HG02763 (cell line): ENCODE data around the gene APMAP.

Experiments
- ATAC-seq: cut with Tn5 transposase; IDR thresholded peaks from one replicate; pipeline ENCODE4 v1.9.1; 2021; ENCODE audit warnings: mild to moderate bottlenecking, moderate library complexity; ENCODE audit not compliant: unreplicated experiment

The APMAP gene

DNA sequence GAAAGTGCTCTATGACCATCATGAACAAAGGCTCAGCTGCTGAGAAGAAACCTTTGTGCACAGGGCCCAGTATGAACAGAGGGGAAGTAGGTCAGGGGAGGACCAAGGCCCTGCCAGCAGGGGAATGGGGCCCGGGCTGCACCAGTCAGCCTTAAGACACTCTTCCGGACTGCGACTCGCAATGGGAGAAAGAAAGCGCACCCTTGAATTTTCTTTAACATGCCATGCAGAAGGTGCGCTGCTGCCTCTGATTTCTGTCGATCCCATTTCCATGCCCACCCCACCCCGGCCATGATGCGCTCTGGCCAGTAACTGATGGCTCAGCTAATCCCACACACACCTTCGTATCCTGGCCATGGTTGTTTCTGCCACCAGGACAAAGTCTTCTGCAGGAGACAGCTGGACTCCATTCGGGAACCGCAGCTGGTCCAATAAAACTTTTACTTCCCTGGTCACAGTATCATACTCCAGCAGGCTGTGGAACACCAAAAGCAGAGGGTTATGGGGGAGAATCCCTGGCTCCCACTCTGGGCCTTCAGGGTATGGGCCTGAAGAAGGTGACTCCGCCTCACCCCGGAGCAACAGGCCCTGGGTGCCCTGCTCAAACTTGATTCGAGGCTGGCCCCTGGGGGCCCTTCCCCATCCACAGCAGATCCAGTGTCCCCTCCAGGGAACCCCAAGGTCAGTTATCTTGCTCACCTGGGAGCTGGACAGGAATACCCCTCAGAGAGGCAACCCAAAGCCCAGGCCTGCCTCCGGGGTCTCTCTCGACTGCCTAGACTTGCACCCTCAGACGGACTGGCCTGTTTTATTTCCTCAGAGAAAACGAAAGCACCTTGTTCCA is 23.1 kb downstream of the APMAP start:
- no peak for ATAC-seq

DNA sequence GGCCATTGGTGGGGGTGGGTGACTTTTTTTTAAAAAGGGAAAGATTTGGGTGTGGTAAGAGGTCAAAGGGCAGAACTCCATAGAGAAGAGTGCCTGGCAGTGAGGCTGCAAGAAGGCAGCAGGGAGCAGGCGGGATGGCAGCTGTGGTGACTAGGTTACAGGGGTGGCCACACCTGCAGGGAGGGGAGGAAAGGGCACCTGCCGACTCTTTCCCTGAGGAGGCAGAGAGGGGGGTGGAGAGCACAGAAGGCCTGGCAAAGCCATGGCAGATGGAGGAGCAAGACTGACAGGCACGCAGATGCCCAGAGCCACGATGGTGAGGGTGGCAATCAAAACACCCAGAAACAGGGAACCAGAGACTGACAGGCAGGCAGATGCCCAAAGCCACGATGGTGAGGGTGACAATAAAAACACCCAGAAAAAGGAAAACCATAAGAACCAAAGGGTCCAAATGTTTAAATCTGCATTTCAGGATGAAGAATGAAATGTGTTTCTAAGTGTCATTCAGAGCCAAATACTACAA is 24.2 kb downstream of the APMAP start:
- ATAC-seq: no peak

DNA sequence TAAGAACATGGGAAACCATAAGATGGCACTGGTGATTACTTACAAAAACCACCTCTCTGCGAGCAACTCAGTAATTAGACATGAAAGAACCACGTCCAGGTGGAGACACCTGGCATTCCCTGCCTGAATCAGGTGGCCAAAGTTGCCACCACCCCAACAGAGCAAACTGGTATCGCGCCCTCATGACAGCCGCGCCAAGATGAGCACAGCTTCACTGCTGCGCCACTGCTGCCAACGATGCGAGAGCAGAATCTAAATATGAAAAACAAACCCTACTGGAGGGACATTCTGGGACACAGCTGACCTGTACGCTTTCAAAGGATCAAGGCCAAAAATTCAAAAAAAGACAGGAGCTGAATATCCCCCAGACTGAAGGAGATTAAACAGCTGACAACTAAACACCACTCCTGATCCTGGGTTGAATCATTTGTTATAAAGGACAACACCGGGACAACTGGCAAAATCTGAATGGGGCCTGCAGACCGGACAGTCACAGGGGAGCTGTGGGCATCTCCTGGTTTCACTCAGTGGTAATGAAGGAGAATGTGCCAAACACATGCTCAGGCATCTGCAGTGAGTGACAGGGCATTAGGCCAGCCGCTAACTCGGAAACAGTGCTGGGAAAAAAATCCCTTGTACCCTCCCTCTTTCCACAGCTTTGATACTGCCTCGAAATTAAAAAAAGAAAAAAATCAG is 26.1 kb downstream of the APMAP start:
- no peak for ATAC-seq

DNA sequence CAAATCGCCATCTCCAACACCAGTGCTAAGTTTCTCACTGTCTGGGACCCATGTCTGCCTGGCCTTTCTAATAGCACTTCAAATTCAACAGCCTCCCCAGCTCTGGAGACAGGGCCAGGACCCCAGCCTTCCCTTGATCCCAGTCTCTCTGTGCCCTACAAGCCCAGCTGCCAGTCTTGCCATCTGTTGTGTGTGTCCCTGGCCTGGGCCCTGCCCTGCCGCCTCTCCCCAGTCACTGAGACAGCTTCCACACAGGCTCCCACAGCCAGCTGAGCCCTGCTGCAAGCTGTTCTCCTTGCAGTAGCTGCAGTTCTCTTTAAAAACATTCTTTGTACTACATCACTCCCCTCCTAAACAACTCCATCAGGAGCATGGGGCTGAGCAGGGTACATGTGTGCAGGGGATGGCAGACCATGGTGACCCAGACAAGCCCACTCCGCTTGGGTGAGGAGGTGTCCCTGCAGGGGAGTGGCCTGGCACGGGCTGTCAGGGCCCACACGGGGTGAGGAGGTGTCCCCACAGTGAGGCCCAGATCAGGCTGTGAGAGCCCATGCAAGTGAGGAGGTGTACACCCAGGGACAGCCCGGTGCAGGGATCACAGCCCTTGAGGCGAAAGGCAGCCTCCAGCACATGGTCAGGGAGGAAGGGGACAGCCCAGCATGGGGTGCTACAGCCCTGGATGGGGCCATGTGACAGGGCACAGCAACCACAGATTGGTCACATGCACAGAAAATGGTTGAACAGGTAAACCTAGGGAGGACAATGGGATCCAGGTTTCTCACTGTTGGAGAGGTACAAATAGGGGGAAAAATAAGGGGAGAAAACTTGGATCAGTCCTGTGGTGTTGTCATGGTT is 27.3 kb downstream of the APMAP start:
- ATAC-seq: no peak

DNA sequence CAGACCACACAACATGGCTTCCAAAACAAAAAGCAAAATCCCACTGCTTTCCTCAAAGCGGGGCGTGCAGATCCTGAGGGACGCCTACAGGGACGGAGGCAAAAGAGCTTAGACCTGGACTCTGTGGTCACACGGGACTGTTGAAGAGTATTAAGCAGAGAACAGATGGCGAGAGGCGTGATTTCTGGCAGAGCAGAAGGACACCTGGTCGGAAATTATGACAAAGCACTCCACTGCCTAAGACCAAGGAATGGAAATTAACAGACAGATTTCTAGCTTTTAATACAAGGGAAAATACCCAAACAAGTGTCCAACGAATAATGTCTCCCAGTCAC is 28.1 kb downstream of the APMAP start:
- ATAC-seq: no peak

DNA sequence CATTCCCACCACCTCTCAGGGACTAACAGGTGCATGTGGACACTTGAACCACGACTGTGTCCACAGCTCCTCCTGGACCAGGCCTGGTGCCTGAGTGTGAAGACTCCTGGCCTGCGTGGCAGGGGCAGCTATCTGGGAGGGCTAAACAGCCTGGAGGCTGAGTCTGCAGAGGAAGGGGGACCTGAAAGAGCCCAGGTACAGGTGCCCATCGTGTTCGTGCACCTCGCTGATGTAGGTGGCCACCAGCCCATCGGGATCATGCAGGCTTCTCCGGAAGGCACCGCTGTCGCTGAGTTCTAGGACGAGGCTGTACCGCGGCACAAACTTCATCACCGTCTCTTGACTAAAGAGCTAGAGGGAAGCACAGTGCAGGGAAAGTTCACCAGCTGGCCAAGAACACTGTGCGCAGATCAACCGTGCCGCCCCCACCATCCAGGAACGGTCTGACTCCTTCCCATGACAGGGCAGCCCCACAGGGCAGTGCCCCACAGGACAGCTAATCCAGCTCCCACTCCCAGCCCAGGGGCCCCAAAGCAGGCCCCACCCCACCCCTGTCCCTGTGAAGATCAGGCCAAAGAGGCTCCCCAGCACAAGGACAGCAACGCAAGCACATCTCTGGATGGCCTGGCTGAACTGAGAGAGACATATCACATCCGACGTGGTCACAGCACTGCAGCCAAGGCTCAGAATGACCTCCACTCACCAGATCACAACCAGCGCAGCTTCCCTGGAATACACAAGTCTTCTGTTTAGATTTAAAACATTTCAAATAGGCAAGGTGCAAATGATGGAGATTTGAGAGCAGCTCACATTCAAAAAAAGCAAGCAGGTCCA is 28.7 kb downstream of the APMAP start:
- ATAC-seq: no peak

DNA sequence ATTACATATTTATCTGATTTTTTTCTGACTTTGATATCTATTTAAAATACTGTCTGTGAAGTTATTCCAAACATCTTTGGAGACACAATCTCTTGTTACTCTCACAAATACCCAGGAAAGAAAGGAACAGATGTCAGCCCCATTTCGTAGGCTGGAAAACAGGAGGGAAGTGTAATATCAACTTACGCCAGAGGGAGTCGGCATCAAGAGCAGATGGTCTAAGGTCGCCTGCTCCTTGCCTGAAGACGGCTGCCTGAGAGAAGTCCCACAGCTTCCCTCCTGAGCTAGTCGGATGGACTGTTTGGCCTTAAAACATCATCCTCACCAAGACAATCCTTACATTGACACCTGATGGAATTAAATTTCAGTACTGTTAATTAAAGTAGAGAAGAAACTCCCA is 30.0 kb downstream of the APMAP start:
- no peak for ATAC-seq

DNA sequence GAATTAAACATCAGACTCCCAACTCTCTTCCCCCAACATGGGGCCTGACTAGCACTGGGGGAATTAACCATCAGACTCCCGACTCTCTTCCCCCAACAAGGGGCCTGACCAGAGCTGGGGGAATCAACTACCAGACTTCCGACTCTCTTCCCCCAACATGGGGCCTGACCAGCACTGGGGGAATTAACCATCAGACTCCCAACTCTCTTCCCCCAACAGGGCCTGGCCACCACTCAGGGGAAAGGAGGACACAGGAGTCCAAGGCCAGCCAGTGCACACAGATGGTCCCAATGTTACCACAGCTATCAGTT is 30.4 kb downstream of the APMAP start:
- ATAC-seq: no peak

DNA sequence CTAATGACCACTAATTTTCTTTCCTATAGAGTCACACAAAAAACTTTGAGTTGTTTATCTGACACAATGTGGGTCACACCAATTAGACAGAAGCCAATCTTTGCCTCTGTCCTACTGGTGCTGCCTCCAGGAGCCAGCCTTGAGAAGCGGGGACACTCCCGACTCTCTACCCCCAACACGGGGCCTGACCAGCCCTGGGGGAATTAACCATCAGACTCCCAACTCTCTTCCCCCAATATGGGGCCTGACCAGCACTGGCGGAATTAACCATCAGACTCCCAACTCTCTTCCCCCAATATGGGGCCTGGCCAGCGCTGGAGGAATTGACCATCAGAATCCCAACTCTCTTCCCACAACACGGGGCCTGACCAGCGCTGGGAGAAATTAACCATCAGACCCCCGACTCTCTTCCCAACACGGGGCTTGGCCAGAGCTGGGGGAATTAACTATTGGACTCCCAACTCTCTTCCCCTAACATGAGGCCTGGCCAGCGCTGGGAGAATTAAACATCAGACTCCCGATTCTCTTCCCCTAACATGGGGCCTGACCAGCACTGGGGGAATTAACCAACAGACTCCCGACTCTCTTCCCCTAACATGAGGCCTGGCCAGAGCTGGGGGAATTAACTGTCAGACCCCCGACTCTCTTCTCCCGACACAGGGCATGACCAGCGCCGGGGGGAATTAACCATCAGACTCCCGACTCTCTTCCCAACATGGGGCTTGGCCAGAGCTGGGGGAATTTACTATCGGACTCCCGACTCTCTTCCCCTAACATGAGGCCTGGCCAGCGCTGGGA is 31.0 kb downstream of the APMAP start:
- ATAC-seq: no peak

DNA sequence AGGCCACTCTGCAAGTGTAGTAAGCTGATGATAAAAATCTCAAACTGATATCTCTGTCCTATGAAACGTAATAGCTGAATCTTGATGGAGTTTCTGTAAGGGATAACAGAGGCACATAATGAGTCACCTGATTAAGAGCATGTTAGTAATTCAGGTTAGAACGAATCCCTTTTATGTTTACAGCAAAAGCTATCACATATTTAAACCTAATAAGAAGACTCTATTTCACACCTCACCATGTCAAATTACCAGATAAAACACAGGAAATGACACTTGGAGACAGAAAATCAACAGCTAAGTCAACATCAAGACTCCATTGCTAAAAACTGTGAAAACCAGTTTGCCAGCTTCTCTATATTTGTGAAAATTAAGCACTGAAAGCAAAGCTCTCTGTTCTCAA is 31.7 kb downstream of the APMAP start:
- no peak for ATAC-seq

DNA sequence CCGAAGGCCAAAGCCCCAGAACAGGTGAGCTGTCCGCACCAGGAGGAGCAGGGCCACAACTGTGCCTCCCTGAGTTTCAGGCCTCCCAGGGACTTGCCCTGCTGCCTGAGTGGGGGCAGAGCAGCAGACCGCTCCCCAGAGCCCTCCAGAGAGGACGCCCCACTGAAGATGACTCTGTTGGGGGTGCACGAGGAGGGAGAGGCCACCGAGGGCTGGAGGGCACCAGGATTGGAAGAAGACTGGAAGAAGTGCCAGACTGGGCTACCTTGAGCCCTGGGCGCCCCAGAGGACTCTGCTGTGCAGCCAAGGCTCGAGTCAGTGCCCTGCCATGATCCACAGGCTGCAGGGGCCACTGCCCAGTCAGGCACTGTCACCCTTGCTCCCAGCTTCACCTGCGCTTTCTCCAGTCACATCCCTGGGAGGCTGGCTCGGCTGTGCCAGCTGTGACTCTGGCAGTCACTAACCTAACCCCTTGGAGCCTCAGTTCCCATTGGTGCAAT is 32.2 kb downstream of the APMAP start:
- ATAC-seq: no peak

DNA sequence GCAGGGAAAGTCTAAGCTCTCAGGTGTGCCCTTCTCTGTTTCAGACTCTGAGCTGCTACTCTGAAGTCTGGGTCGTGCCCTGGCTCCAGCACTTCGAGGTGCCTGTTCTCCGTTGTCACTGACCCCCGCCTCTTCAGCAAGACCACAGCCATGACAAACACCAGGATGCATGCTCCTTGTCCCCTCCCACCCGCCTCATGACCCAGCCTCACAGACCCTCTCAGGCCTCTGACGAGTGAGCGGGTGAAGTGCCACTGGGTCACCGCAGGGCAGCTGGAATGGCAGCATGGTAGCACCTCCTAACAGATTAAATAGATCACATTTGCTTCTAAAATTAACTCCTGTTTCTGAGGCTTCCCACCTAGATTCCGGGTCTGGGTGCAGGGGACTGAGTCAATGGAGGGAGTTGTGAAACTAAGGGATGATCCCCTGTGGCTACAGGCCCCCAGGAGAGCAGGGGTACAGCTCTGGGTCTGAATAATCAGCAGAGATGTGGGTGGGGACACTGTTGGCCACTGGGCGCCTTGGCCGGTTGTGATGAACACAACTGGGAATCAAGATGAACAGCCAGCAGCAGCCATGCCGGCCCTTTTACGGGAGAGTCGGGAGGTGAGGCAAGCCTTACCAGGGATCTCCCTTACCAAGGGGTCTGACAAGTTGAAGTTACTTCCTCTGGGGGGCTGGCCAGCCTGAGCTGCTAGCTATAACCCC is 32.8 kb downstream of the APMAP start:
- no peak for ATAC-seq

DNA sequence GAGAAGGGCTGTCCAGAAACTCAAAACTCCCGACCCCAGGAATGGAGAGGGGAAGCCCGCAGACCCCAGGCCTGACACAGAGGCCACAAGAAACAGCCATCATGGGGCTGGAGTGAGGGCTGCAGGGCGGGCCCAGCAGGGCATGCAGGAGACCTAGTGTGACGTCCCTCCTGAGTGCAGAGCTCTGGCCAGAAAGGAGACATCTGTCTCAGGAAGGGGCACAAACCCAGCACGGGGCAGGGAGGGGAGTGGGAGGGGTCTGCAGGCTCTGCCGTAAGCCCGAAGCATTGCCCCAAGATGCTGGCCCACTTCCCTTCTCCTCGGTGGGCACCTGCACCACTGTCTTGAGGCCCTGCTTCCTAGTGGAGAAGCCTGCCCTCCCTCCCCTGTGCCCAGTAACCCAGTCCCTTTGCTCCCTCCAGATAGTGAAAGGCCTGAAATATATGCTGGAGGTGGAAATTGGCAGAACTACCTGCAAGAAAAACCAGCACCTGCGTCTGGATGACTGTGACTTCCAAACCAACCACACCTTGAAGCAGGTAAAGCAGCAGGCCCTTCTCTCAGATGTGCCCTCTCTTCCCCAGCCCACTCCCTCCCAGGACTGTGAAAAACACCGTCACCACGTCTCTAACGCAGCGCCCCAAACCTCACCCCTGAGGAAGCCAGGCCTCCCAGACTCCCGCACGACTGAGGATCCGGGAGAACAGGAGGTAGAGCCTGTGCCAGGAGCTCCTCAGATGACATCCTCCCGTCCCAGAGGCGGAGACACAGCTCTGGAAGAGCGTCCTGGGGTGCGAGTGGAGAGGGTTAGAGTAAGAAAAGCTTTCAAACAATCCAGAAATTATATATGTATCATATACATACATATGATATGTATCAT is 33.8 kb downstream of the APMAP start:
- ATAC-seq: no peak

DNA sequence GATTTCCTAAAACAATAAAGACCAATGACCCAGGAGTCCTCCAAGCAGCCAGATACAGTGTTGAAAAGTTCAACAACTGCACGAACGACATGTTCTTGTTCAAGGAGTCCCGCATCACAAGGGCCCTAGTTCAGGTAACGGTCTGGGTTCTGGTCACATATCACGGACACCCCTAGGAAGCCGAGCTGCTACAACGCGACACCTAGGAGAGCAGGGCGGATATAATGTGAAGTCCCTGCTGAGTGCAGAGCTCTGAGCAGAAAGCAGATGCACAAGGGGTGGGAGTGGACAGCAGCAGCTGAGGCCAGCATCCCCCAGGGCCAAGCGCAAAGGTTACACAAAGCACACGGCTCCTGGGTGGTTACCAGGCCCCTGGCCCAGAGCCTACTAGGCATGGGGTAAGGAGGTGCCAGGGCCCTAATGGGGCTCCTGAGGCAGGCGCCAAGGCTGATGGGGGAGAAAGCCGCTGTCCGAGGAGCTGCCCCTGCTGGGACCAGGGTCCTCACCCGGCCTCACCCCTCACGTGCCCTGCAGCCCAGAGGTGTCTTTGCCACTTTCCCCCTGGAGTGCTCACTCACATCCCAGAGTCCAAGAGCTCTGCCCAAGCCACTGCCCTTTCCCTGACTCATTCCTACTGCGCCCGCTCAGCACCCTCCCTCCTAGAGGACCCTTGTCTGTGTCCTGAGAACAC is 35.1 kb downstream of the APMAP start:
- no peak for ATAC-seq

DNA sequence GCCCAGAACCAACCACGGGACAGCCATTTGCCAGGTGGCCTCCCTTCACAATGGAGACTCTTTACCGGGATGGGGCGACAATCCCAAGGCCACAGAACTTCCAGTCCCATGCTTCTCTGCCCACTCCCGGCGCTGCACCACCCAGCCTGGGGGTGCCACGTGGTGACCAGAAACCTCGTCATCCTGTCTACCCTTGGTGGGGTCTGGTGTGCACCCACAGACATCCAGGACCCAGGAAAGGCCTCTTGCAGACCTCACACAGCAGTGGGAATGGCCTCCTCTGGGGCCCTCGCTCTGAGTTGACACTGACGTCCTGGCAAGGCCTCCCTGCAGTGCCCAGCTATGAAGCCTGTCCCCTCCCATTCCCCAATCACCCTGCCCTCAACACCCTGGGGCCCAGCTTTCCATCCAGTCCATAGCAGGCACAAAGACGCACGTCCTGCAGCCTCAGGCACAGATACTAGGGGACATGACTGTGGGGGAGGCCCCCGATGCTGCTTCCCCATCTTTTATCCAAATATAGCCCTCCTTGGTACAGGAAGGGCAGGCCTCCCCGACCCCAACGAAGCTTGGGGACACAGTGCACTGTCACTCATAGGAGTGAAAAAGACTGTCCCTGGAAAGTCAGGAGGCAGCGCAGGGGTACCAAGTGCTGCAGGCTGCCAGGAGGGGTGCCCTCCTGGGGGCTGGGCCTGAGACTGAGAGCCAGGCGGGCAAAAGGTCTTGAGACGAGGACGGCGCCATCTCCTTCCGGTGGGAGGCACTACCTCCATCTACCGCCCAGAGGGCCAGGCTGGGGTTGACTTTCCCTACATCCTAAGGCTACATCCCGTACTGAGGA is 36.3 kb downstream of the APMAP start:
- ATAC-seq: no peak

DNA sequence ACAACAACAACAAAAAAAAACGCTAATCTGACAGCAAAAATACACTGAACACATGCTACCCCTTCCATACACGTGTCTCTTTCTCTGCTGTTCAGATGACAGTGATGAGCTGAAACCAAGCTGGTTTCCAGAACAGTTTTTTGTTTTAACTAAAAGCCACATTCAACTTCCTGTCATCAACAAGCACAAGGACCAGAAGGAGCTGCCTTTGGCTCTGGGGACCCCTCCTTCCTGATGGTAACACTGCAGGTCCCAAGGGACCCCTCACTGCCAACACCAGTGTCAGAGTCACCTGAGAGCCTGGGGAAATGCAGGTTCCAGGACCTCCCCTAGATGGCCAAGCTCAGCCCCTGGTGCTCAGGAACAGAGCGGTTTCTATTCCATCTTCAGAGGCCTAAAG is 37.5 kb downstream of the APMAP start:
- ATAC-seq: peak; percentile 66

DNA sequence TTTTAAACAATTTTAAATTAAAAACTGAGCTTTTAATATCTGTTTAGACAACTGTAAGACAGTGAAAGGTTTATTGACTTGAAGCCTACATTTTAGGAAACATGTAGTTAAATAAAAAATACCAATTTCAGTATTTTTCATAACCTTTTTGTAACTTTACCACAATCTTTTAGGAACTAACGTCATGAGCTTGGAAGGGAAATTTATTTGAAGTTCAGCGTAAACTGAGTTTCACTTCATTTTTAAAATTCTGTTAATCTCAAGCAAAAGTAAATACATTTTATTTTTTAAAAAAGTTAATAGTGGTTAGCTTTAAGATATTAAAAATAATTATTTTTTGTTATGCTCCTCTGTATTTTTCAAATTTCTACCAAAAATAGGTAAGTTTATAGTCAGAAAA is 38.0 kb downstream of the APMAP start:
- ATAC-seq: no peak
